HG03108 (cell line): ENCODE results near the gene ERMARD.

Experiments
- ATAC-seq: cut with Tn5 transposase; IDR thresholded peaks from one replicate; pipeline ENCODE4 v1.9.1; 2021; ENCODE audit warnings: moderate library complexity; ENCODE audit not compliant: unreplicated experiment

ERMARD gene

GRCh38 chr6:169824848-169825557 is 73.6 kb downstream of the ERMARD start:
- no peak for ATAC-seq

- no peak for ATAC-seq
These were observed 74.3 kb downstream of the ERMARD start for GRCh38 chr6:169825558-169826225.

GRCh38 chr6:169826697-169827096 is 75.3 kb downstream of the ERMARD start:
- ATAC-seq: no peak

GRCh38 chr6:169827290-169827717 is 75.9 kb downstream of the ERMARD start:
- no peak for ATAC-seq

GRCh38 chr6:169828176-169828575 is 76.8 kb downstream of the ERMARD start:
- ATAC-seq: no peak

GRCh38 chr6:169829786-169830185 is 78.4 kb downstream of the ERMARD start:
- no peak for ATAC-seq

GRCh38 chr6:169830876-169831275 is 79.5 kb downstream of the ERMARD start:
- ATAC-seq: no peak
